WTC11 (cell line): Measurements from ENCODE around the gene EPB41L4B. TPM values are rescaled to one million over a fixed set of nuclear protein-coding genes. Genes with fewer than 3 reads are reported as not detected.

Experiments used
- ATAC-seq: fragments of 200-7000 bp; cut with Tn5 transposase; 2 replicates; pipeline ENCODE4 v1.10.0; 2021; ENCODE audit warnings: mild to moderate bottlenecking, moderate library complexity
- CTCF ChIA-PET: fragments of 300-600 bp; sonication (Branson Sonifier 250); formaldehyde crosslinking; loops from one replicate; lab custom pipeline; 2021; ENCODE audit warnings: antibody characterized with exemption; lab: Charles Lee
- POLR2A ChIA-PET: fragments of 350-600 bp; sonication (Branson Sonifier 250); formaldehyde crosslinking; loops from one replicate; lab custom pipeline; 2021; ENCODE audit warnings: antibody characterized with exemption; lab: Charles Lee
- DNase-seq: peaks from one replicate; pipeline ENCODE4 v3.0.0; 2021; ENCODE audit warnings: low spot score
- H3K27ac Mint-ChIP-seq: 2 replicates; pipeline ENCODE4 v1.8.0; 2021; ENCODE audit warnings: mixed read lengths
- H3K27me3 Mint-ChIP-seq: 2 replicates; pipeline ENCODE4 v1.8.0; 2021; ENCODE audit warnings: low read depth, mild to moderate bottlenecking, moderate library complexity, mixed read lengths
- H3K36me3 Mint-ChIP-seq: 2 replicates; pipeline ENCODE4 v1.8.0; 2021; ENCODE audit warnings: mixed read lengths
- H3K4me1 Mint-ChIP-seq: 2 replicates; pipeline ENCODE4 v1.8.0; 2022; ENCODE audit warnings: mixed read lengths
- H3K4me3 Mint-ChIP-seq: 2 replicates; pipeline ENCODE4 v1.8.0; 2021; ENCODE audit warnings: mild to moderate bottlenecking, moderate library complexity, mixed read lengths
- H3K9me3 Mint-ChIP-seq: 2 replicates; pipeline ENCODE4 v1.8.0; 2021; ENCODE audit warnings: mixed read lengths
- AFF4 ChIP-seq: sonication (generic); formaldehyde crosslinking; IDR thresholded peaks from 2 replicates; pipeline ENCODE4 v1.8.1; 2023; ENCODE audit warnings: mild to moderate bottlenecking, missing genetic modification reagents, borderline replicate concordance
- ATF3 ChIP-seq: sonication (generic); formaldehyde crosslinking; conservative IDR thresholded peaks from 2 replicates; pipeline ENCODE4 v1.8.1; 2022; ENCODE audit warnings: mild to moderate bottlenecking, missing genetic modification reagents
- CBFB ChIP-seq: sonication (generic); formaldehyde crosslinking; IDR thresholded peaks from 2 replicates; pipeline ENCODE4 v1.8.1; 2022; ENCODE audit warnings: mild to moderate bottlenecking, low read depth, missing genetic modification reagents
- ERG ChIP-seq: fragments of 250-450 bp; sonication (Bioruptor Pico); IDR thresholded peaks from 2 replicates; pipeline ENCODE4 v1.8.0; 2021; ENCODE audit warnings: mild to moderate bottlenecking
- ESRRA ChIP-seq: sonication (generic); formaldehyde crosslinking; IDR thresholded peaks from 2 replicates; pipeline ENCODE4 v1.8.1; 2022; ENCODE audit warnings: mild to moderate bottlenecking, missing genetic modification reagents, borderline replicate concordance
- FOXJ3 ChIP-seq: sonication (generic); formaldehyde crosslinking; IDR thresholded peaks from 2 replicates; pipeline ENCODE4 v1.9.0; 2021; ENCODE audit warnings: missing genetic modification reagents, mild to moderate bottlenecking, borderline replicate concordance
- GABPB1 ChIP-seq: sonication (generic); formaldehyde crosslinking; IDR thresholded peaks from 2 replicates; pipeline ENCODE4 v1.8.1; 2023; ENCODE audit warnings: mild to moderate bottlenecking, missing genetic modification reagents
- HMGA2 ChIP-seq: fragments of 250-450 bp; sonication (Bioruptor Pico); IDR thresholded peaks from 2 replicates; pipeline ENCODE4 v1.4.0; 2021; ENCODE audit warnings: mild to moderate bottlenecking, moderate library complexity
- IRF1 ChIP-seq: sonication (generic); formaldehyde crosslinking; IDR thresholded peaks from 2 replicates; pipeline ENCODE4 v1.8.0; 2023; ENCODE audit warnings: missing genetic modification reagents
- JUN ChIP-seq: sonication (generic); formaldehyde crosslinking; IDR thresholded peaks from 2 replicates; pipeline ENCODE4 v1.8.0; 2023; ENCODE audit warnings: mild to moderate bottlenecking, missing genetic modification reagents
- MXD4 ChIP-seq: fragments of 250-450 bp; sonication (Bioruptor Pico); IDR thresholded peaks from 2 replicates; pipeline ENCODE4 v1.8.0; 2021; ENCODE audit warnings: mild to moderate bottlenecking, moderate library complexity, borderline replicate concordance
- MYBL2 ChIP-seq: sonication (generic); formaldehyde crosslinking; IDR thresholded peaks from 2 replicates; pipeline ENCODE4 v1.8.1; 2023; ENCODE audit warnings: mild to moderate bottlenecking, moderate library complexity, missing genetic modification reagents
- NFYB ChIP-seq: sonication (generic); formaldehyde crosslinking; conservative IDR thresholded peaks from 2 replicates; pipeline ENCODE4 v1.8.0; 2022; ENCODE audit warnings: low read depth, missing genetic modification reagents
- SP1 ChIP-seq: sonication (generic); formaldehyde crosslinking; conservative IDR thresholded peaks from 2 replicates; pipeline ENCODE4 v1.8.1; 2022; ENCODE audit warnings: missing genetic modification reagents
- STAT6 ChIP-seq: sonication (generic); formaldehyde crosslinking; conservative IDR thresholded peaks from 2 replicates; pipeline ENCODE4 v1.8.1; 2023; ENCODE audit warnings: mild to moderate bottlenecking, low read depth, missing genetic modification reagents, moderate library complexity
- TCF7 ChIP-seq: sonication (generic); formaldehyde crosslinking; IDR thresholded peaks from 2 replicates; pipeline ENCODE4 v1.8.0; 2022; ENCODE audit warnings: mild to moderate bottlenecking, low read depth, missing genetic modification reagents, moderate library complexity
- TEAD4 ChIP-seq: sonication (generic); formaldehyde crosslinking; IDR thresholded peaks from 2 replicates; pipeline ENCODE4 v1.8.0; 2022; ENCODE audit warnings: mild to moderate bottlenecking, missing genetic modification reagents
- TP53 ChIP-seq: sonication (generic); formaldehyde crosslinking; IDR thresholded peaks from 2 replicates; pipeline ENCODE4 v1.8.1; 2023; ENCODE audit warnings: mild to moderate bottlenecking, missing genetic modification reagents
- USF1 ChIP-seq: sonication (generic); formaldehyde crosslinking; IDR thresholded peaks from 2 replicates; pipeline ENCODE4 v1.8.0; 2022; ENCODE audit warnings: mild to moderate bottlenecking, missing genetic modification reagents
- ZNF317 ChIP-seq: sonication (generic); formaldehyde crosslinking; IDR thresholded peaks from 2 replicates; pipeline ENCODE4 v1.8.1; 2023; ENCODE audit warnings: low read depth, mild to moderate bottlenecking, moderate library complexity, missing genetic modification reagents, borderline replicate concordance
- total RNA-seq: library from RNA; stranded (reverse); gene quantifications from 3 replicates; pipeline ENCODE4 v1.2.3, GENCODE V29; 2021
- TF ChIP-seq, protein P1 (sequence below): sonication (generic); formaldehyde crosslinking; IDR thresholded peaks from 2 replicates; pipeline ENCODE4 v1.8.0; 2022; ENCODE audit warnings: mild to moderate bottlenecking, missing genetic modification reagents

Gene EPB41L4B
- total RNA-seq, 1 experiment from 2014 or later, result 20.0 TPM

DNA sequence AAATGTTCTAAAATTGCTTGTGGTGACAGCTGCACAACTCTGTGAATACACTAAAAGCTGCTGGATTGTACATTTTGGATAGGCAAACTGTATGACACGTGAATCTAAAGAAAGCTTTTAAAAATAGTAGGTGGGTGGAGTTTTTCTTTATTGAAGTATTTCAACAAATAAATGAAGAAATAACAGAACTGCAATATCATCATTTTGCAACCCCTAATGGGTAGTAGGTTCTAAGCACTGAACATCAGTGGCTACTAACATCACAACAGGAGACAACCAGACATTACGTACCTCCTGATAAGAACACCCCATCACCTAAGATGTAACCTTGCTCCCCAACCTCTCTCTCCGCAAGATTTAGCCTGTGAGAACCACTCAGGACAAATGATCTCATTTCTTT lies 38.6 kb downstream of the EPB41L4B start:
- POLR2A ChIA-PET, result no interaction called here
- no peak for DNase-seq
- Mint-ChIP-seq H3K4me1 (peaks cover 10% of the 10 kb centered on the region), H3K4me3 (no peak overlapping the region), H3K9me3 (no peaks in the 10 kb centered on the region), H3K27ac (no peak overlapping the region), H3K27me3 (no peaks in the 10 kb centered on the region), H3K36me3 (peaks cover 15% of the 10 kb centered on the region)
- CTCF ChIA-PET, result no interaction called here
- ATAC-seq, result no peak
- no peak for TF ChIP-seq ESRRA (CRISPR knock-in tag)
- no peak for TF ChIP-seq TEAD4
- TF ChIP-seq ZNF317 (CRISPR knock-in tag), result no peak
- no peak for TF ChIP-seq STAT6 (CRISPR knock-in tag)
- TF ChIP-seq USF1 (CRISPR knock-in tag), result no peak
- TF ChIP-seq, protein P1, sequence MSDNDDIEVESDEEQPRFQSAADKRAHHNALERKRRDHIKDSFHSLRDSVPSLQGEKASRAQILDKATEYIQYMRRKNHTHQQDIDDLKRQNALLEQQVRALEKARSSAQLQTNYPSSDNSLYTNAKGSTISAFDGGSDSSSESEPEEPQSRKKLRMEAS (CRISPR knock-in tag), result no peak
- TF ChIP-seq TCF7, result no peak
- no peak for TF ChIP-seq JUN
- TF ChIP-seq MYBL2 (CRISPR knock-in tag), result no peak
- no peak for TF ChIP-seq IRF1 (CRISPR knock-in tag)
- no peak for TF ChIP-seq TP53 (CRISPR knock-in tag)
- no peak for TF ChIP-seq FOXJ3 (CRISPR knock-in tag)
- TF ChIP-seq ATF3, result no peak
- no peak for TF ChIP-seq MXD4 (CRISPR knock-in tag)
- no peak for TF ChIP-seq AFF4 (CRISPR knock-in tag)
- TF ChIP-seq CBFB (CRISPR knock-in tag), result no peak

DNA sequence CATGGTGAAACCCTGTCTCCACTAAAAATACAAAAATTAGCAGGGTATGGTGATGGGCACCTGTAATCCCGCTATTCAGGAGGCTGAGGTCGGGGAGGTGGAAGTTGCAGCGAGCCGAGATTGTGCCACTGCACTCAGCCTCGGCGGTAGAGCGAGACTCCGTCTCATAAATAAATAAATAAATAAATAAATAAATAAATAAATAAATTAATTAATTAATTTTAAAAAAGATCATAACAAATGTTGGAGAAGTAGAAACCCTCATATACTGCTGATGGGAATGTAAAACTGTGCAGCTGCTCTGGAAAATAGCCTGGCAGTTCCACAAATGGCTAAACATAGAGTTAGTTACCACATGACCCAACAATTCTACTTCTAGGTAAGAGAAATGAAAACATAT lies 39.3 kb downstream of the EPB41L4B start:
- Mint-ChIP-seq H3K4me3 (no peak overlapping the region), H3K27ac (no peak overlapping the region), H3K4me1 (peaks cover 10% of the 10 kb centered on the region), H3K36me3 (peaks cover 15% of the 10 kb centered on the region), H3K27me3 (no peaks in the 10 kb centered on the region), H3K9me3 (no peaks in the 10 kb centered on the region)
- ATAC-seq (no peak), DNase-seq (no peak)
- CTCF ChIA-PET, result no interaction called here
- POLR2A ChIA-PET, result no interaction called here
- TF ChIP-seq NFYB (no peak), TCF7 (no peak), SP1 (CRISPR knock-in tag) (no peak), HMGA2 (0 out of 2 replicates have a peak, but pooled peaks have one; percentile 11), ERG (no peak), GABPB1 (no peak), USF1 (CRISPR knock-in tag) (no peak), FOXJ3 (CRISPR knock-in tag) (no peak), ESRRA (CRISPR knock-in tag) (no peak)
- TF ChIP-seq, all 79 proteins: peak for 1
